Neural cell (in vitro differentiated cells): ENCODE measurements around the gene KIF1B.

Source experiments
- CTCF ChIP-seq: fragments of 450-650 bp; IDR thresholded peaks from 2 replicates; pipeline ENCODE4 v1.5.1; 2014; ENCODE audit warnings: antibody characterized with exemption, mild to moderate bottlenecking, moderate library complexity; ENCODE audit not compliant: poor library complexity, severe bottlenecking
- EZH2 ChIP-seq: fragments of 200-600, 300-800 bp; shearing (Covaris generic), sonication (generic); IDR thresholded peaks from 2 replicates; pipeline ENCODE4 v1.6.1; 2014; ENCODE audit warnings: antibody characterized with exemption, low read length, borderline replicate concordance, mild to moderate bottlenecking; ENCODE audit not compliant: insufficient read depth, poor library complexity, severe bottlenecking
- POLR2AphosphoS5 ChIP-seq: IDR thresholded peaks from 2 replicates; pipeline ENCODE4 v1.6.1; 2012
- RAD21 ChIP-seq: fragments of 450-650 bp; conservative IDR thresholded peaks from 2 replicates; pipeline ENCODE4 v1.6.1; 2014; ENCODE audit warnings: antibody characterized with exemption, mild to moderate bottlenecking, moderate library complexity
- SMC3 ChIP-seq: fragments of 450-650 bp; conservative IDR thresholded peaks from 2 replicates; pipeline ENCODE4 v1.6.1; 2014; ENCODE audit warnings: antibody characterized with exemption, mild to moderate bottlenecking, moderate library complexity; ENCODE audit not compliant: poor library complexity
- TAF1 ChIP-seq: IDR thresholded peaks from 2 replicates; pipeline ENCODE4 v1.6.1; 2012; ENCODE audit warnings: low read depth

GRCh38 chr1:10339036-10339567, 128.7 kb downstream of the KIF1B start:
- no peak for TF ChIP-seq POLR2AphosphoS5
- no peak for TF ChIP-seq EZH2
- TF ChIP-seq RAD21: no peak
- TF ChIP-seq TAF1: no peak
- no peak for TF ChIP-seq CTCF
- no peak for TF ChIP-seq SMC3
